Measurements from ENCODE around the gene OTUD6A. TPM values are rescaled to one million over a fixed set of nuclear protein-coding genes. Genes with fewer than 3 reads are reported as not detected.

The OTUD6A gene
- total RNA-seq, 2 experiments from 2014 or later = not detected

DNA sequence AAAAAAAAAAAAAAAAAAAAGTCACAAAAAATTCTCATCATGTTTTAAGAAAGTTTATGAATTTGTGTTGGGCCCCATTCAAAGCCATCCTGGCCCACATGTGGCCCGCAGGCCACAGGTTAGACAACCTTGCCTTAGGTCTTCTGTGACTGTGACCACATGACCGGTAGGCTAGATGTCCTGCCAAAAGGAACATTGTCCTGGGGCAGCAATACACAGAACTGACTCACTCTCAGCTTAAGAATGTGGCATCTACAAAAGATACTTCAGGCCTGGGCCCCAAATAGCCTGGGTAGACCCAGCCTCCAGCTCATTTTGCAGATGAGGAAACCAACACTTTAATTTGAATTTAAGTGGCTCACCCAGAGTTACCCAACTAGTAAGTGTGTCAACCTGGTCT is 22.5 kb upstream of the OTUD6A start:
- ChIA-PET CTCF (no interaction called here), POLR2A (no interaction called here)
- TF ChIP-seq, protein P1, sequence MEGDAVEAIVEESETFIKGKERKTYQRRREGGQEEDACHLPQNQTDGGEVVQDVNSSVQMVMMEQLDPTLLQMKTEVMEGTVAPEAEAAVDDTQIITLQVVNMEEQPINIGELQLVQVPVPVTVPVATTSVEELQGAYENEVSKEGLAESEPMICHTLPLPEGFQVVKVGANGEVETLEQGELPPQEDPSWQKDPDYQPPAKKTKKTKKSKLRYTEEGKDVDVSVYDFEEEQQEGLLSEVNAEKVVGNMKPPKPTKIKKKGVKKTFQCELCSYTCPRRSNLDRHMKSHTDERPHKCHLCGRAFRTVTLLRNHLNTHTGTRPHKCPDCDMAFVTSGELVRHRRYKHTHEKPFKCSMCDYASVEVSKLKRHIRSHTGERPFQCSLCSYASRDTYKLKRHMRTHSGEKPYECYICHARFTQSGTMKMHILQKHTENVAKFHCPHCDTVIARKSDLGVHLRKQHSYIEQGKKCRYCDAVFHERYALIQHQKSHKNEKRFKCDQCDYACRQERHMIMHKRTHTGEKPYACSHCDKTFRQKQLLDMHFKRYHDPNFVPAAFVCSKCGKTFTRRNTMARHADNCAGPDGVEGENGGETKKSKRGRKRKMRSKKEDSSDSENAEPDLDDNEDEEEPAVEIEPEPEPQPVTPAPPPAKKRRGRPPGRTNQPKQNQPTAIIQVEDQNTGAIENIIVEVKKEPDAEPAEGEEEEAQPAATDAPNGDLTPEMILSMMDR (IDR thresholded peaks at IDR 0.05) = no peak
- H3K27ac Mint-ChIP-seq = no peak overlapping the region
- H3K9me3 ChIP-seq (ENCODE audit: control insufficient read depth in 1 of 2, insufficient read depth in 1 of 2, low read length in 2 of 2) = no peaks in the 10 kb centered on the region
- no peak overlapping the region for H3K27ac ChIP-seq (ENCODE audit: low read depth in 1 of 2, low read length in 2 of 2)
- no peaks in the 10 kb centered on the region for H3K27me3 Mint-ChIP-seq
- no peaks in the 10 kb centered on the region for H3K4me1 ChIP-seq (ENCODE audit: insufficient read depth, low read length)
- DNase-seq (no peak), ATAC-seq (ENCODE audit: poor library complexity) (no peak)
- H3K4me3 Mint-ChIP-seq = no peak overlapping the region
- H3K36me3 ChIP-seq (ENCODE audit: insufficient read depth, low read length) = no peaks in the 10 kb centered on the region
- no peaks in the 10 kb centered on the region for H3K4me1 Mint-ChIP-seq (ENCODE audit: low read depth)
- no peaks in the 10 kb centered on the region for H3K27me3 ChIP-seq (ENCODE audit: control insufficient read depth in 1 of 2, insufficient read depth in 2 of 2, low read length in 2 of 2)
- H3K4me3 ChIP-seq (ENCODE audit: low read length) = no peak overlapping the region
- H3K36me3 Mint-ChIP-seq (ENCODE audit: low read depth) = no peaks in the 10 kb centered on the region
- intact Hi-C loops (cut with DNase I, micrococcal nuclease) = no loop called here
- no peaks in the 10 kb centered on the region for H3K9me3 Mint-ChIP-seq

- H3K9me3 Mint-ChIP-seq = no peaks in the 10 kb centered on the region
- Histone ChIP-seq H3K4me3 (ENCODE audit: low read length) (no peak overlapping the region), H3K27me3 (ENCODE audit: control insufficient read depth in 1 of 2, insufficient read depth in 2 of 2, low read length in 2 of 2) (no peaks in the 10 kb centered on the region), H3K9me3 (ENCODE audit: control insufficient read depth in 1 of 2, insufficient read depth in 1 of 2, low read length in 2 of 2) (no peaks in the 10 kb centered on the region), H3K4me1 (ENCODE audit: insufficient read depth, low read length) (no peaks in the 10 kb centered on the region), H3K36me3 (ENCODE audit: insufficient read depth, low read length) (no peaks in the 10 kb centered on the region), H3K27ac (ENCODE audit: low read depth in 1 of 2, low read length in 2 of 2) (no peak overlapping the region)
- TF ChIP-seq, protein P1 (IDR thresholded peaks at IDR 0.05) = no peak
- H3K36me3 Mint-ChIP-seq (ENCODE audit: low read depth) = no peaks in the 10 kb centered on the region
- no peaks in the 10 kb centered on the region for H3K4me1 Mint-ChIP-seq (ENCODE audit: low read depth)
- no peak overlapping the region for H3K4me3 Mint-ChIP-seq
- POLR2A ChIA-PET = no interaction called here
- ATAC-seq (ENCODE audit: poor library complexity) (no peak), DNase-seq (no peak)
- H3K27ac Mint-ChIP-seq = no peak overlapping the region
- CTCF ChIA-PET = no interaction called here
- intact Hi-C loops (cut with DNase I, micrococcal nuclease) = no loop called here
- no peaks in the 10 kb centered on the region for H3K27me3 Mint-ChIP-seq
These were observed 20.3 kb upstream of the OTUD6A start for GRCh38 chrX:70041993-70042392.

GRCh38 chrX:70042399-70043371 is 19.6 kb upstream of the OTUD6A start:
- Mint-ChIP-seq H3K27me3 (no peaks in the 10 kb centered on the region), H3K4me1 (ENCODE audit: low read depth) (no peaks in the 10 kb centered on the region), H3K4me3 (no peak overlapping the region), H3K27ac (no peak overlapping the region), H3K36me3 (ENCODE audit: low read depth) (no peaks in the 10 kb centered on the region), H3K9me3 (no peaks in the 10 kb centered on the region)
- H3K27ac ChIP-seq (ENCODE audit: low read depth in 1 of 2, low read length in 2 of 2) = no peak overlapping the region
- intact Hi-C loops (cut with DNase I, micrococcal nuclease) = no loop called here
- CTCF ChIA-PET = no interaction called here
- H3K4me1 ChIP-seq (ENCODE audit: insufficient read depth, low read length) = no peaks in the 10 kb centered on the region
- TF ChIP-seq, protein P1 (IDR thresholded peaks at IDR 0.05) = no peak
- POLR2A ChIA-PET = no interaction called here
- H3K27me3 ChIP-seq (ENCODE audit: control insufficient read depth in 1 of 2, insufficient read depth in 2 of 2, low read length in 2 of 2) = no peaks in the 10 kb centered on the region
- no peak overlapping the region for H3K4me3 ChIP-seq (ENCODE audit: low read length)
- no peaks in the 10 kb centered on the region for H3K9me3 ChIP-seq (ENCODE audit: control insufficient read depth in 1 of 2, insufficient read depth in 1 of 2, low read length in 2 of 2)
- ATAC-seq (ENCODE audit: poor library complexity) = no peak
- DNase-seq = no peak
- no peaks in the 10 kb centered on the region for H3K36me3 ChIP-seq (ENCODE audit: insufficient read depth, low read length)

All from CD4-positive, alpha-beta T cell (primary cell).